ENCODE measurements around the gene TYMP.

GRCh38 chr22:50556703-50557102 lies 26.9 kb upstream of the TYMP start:
- TF ChIP-seq CTCF (IDR thresholded peaks at IDR 0.05; ENCODE audit: insufficient read depth, low read depth, low read length): no peak
- no peak for TF ChIP-seq EZH2 (IDR thresholded peaks at IDR 0.05; ENCODE audit: insufficient read depth, low read length)
